Right lobe of liver (tissue), 4 donors: Measurements from ENCODE around the gene WDSUB1.

Experiments
- POLR2A ChIP-seq: fragments of 450-650 bp; IDR thresholded peaks from one replicate; pipeline ENCODE4 v1.6.1; 2017; ENCODE audit warnings: antibody characterized with exemption, mild to moderate bottlenecking
- TF ChIP-seq, protein P1 (sequence below), 4 donors: fragments of 200-600 bp in 3 of 4; fragments of 450-650 bp in 1 of 4; IDR thresholded peaks; one replicate each; pipeline versions ENCODE4 v1.5.1 to v1.8.0; 2016 to 2022; ENCODE audit warnings: antibody characterized with exemption in 4 of 4, mild to moderate bottlenecking in 2 of 4
- donor health status: DM: no; HTN: no; CAD: no.
- donor health status: DM: no; HTN: no; CAD: no.
- donor health status: DM: no; HTN: yes; CAD: no.

DNA sequence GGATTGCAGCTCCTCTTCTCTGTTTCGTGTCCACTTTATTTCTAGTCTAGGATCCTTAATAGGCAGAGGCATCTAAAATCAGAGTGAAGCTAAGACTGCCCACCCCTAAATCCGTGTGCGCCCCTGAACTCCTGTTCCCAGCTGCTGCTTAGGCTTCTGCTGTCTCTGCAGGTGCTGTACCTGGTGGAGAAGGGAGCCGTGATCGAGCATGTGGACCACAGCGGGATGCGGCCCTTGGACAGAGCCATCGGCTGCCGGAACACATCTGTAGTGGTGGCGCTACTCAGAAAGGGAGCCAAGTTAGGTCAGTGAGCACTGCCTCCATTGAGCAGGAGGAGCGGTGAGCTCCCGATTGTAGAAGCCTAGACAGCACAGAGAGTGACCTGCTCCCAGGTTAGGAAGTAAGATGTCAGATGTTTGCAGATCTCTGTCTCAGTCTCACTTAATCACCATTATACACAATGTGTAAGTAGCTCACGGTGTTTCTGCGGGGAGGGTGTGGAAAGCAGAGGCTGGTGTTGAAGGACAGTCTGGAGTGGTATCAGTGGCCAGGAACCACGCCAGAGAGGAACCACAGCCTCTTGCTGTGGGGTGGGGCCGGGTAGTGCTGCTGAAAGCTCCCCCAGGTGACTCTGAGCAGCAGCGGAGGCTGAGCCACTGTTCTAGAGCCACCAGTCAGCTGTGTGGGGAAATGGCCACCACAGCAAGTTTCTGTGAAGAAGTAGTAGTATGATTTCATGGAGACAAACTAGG, 62.3 kb downstream of the WDSUB1 start:
- TF ChIP-seq, protein P1, sequence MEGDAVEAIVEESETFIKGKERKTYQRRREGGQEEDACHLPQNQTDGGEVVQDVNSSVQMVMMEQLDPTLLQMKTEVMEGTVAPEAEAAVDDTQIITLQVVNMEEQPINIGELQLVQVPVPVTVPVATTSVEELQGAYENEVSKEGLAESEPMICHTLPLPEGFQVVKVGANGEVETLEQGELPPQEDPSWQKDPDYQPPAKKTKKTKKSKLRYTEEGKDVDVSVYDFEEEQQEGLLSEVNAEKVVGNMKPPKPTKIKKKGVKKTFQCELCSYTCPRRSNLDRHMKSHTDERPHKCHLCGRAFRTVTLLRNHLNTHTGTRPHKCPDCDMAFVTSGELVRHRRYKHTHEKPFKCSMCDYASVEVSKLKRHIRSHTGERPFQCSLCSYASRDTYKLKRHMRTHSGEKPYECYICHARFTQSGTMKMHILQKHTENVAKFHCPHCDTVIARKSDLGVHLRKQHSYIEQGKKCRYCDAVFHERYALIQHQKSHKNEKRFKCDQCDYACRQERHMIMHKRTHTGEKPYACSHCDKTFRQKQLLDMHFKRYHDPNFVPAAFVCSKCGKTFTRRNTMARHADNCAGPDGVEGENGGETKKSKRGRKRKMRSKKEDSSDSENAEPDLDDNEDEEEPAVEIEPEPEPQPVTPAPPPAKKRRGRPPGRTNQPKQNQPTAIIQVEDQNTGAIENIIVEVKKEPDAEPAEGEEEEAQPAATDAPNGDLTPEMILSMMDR (IDR thresholded peaks at IDR 0.05) = no peak
- TF ChIP-seq POLR2A = no peak
